Activated CD4-positive, alpha-beta memory T cell treated with anti-CD3 and anti-CD28 coated beads for 36 hours (primary cell): ENCODE results near the gene E2F4. TPM values are rescaled to one million over a fixed set of nuclear protein-coding genes. Genes with fewer than 3 reads are reported as not detected.

Experiments used
- CTCF ChIA-PET: fragments of 350-600 bp; sonication (Branson Sonifier 250); formaldehyde crosslinking; loops from one replicate; lab custom pipeline; 2021; ENCODE audit warnings: antibody characterized with exemption, inconsistent platforms; lab: Charles Lee
- POLR2A ChIA-PET: fragments of 350-600 bp; sonication (Branson Sonifier 250); formaldehyde crosslinking; loops from one replicate; lab custom pipeline; 2021; ENCODE audit warnings: antibody characterized with exemption; lab: Charles Lee
- DNase-seq: peaks from one replicate; pipeline ENCODE4 v3.0.0-alpha.2; 2020
- H3K27ac Mint-ChIP-seq: one replicate; pipeline ENCODE4 v1.8.0; 2021; ENCODE audit warnings: mixed read lengths
- H3K27me3 Mint-ChIP-seq: one replicate; pipeline ENCODE4 v1.8.0; 2021; ENCODE audit warnings: mixed read lengths
- H3K36me3 Mint-ChIP-seq: one replicate; pipeline ENCODE4 v1.8.0; 2021; ENCODE audit warnings: mixed read lengths
- H3K4me1 Mint-ChIP-seq: one replicate; pipeline ENCODE4 v1.8.0; 2021; ENCODE audit warnings: low read depth, mixed read lengths
- H3K4me3 Mint-ChIP-seq: one replicate; pipeline ENCODE4 v1.8.0; 2021; ENCODE audit warnings: mild to moderate bottlenecking, mixed read lengths
- H3K9me3 Mint-ChIP-seq: one replicate; pipeline ENCODE4 v1.8.0; 2021; ENCODE audit warnings: mixed read lengths
- intact Hi-C: fragments of 100-400 bp; cut with micrococcal nuclease; formaldehyde crosslinking; loops from one replicate; pipeline ENCODE4 v1.15.1; 2023
- total RNA-seq, 2 experiments: library from RNA; stranded (reverse); gene quantifications; one replicate each; pipeline ENCODE4 v1.2.3, GENCODE V29; 2021

The E2F4 gene
- total RNA-seq, 2 experiments from 2014 or later = 91.6 to 92.3 TPM

DNA sequence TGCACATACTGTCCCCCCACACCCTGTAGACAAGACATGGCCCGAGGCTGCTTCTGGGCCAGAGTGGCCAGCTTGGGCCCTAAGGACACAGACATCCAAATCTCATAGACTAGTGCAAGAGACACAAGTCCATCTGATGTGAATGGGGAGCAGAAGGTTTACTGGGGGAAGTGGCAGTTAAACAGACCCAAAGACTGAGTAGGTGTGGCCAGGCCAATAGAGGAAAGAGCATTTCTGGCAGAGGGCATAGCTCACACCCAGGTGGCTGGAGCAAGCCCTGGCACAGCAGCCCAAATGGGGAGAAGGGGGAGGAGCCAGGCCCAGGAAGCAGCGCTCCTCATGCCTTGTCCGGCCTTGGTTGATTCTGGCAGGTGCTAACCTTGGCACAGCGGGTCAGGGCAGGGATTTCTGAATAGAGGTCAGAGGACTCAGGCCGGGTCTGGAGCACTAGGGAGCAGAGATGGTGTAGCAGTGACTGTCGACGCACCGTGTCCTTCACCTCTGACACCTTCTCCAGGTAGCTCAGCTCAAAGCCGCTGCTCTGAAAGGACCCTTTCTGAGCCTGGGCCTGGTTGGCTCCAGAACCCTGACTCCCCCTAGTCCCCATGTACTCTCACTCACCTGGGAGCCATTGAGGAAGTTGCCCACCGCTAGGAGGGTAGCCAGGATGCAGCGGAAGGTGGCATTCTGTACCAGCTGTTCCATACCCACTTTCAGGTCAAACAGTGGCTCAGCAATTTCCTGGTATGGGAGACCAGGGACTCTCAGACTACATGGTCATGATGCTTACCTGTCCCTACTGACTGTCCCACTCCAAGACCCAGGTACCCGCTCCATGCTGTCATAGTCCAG is 39.1 kb downstream of the E2F4 start:
- Mint-ChIP-seq H3K4me3 (no peak overlapping the region), H3K9me3 (no peaks in the 10 kb centered on the region), H3K27ac (no peak overlapping the region), H3K27me3 (no peaks in the 10 kb centered on the region), H3K4me1 (peaks cover 20% of the 10 kb centered on the region), H3K36me3 (peaks cover 43% of the 10 kb centered on the region)
- ChIA-PET POLR2A (no interaction called here), CTCF (interaction anchor here (0.6 to 1.0 kb wide), 2 partner anchors 28 to 236 kb away, joined by 3 read pairs; no protein-coding TSS in a partner anchor)
- DNase-seq = no peak
- intact Hi-C loops = no loop called here

- CTCF ChIA-PET = interaction anchor here (0.8 kb wide), 1 partner anchor 35 kb away, joined by 3 read pairs; no protein-coding TSS in a partner anchor
- DNase-seq = no peak
- no peak overlapping the region for H3K4me3 Mint-ChIP-seq
- H3K36me3 Mint-ChIP-seq = peaks cover 51% of the 10 kb centered on the region
- H3K9me3 Mint-ChIP-seq = no peaks in the 10 kb centered on the region
- no peak overlapping the region for H3K27ac Mint-ChIP-seq
- H3K4me1 Mint-ChIP-seq = peaks cover 6% of the 10 kb centered on the region
- intact Hi-C loops = no loop called here
- POLR2A ChIA-PET = interaction anchor here (0.8 to 1.5 kb wide), 2 partner anchors 10 to 27 kb away, joined by 3 to 4 read pairs; no protein-coding TSS in a partner anchor
- H3K27me3 Mint-ChIP-seq = no peaks in the 10 kb centered on the region
These were observed 41.6 kb downstream of the E2F4 start for GRCh38 chr16:67233596-67233995.

DNA sequence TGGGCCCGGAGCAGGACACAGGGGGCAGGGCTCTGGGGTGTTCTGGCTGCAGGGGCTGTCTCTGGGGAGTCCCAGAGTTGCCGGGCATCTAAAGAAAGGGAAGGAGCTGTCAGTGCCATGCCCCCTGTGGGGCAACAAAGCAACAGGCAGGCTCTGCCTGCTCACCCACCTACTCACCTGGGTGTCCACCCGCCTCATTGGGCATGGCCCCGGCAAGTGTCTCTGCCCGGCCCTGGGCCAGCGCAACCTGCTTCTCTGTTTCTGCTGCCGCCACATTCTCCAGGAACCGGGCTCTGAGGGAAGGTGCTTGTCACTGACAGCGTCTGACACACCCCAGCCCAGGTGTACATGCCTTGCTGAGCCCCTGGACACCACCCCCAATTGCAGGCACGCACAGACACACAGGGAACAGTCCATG is 42.2 kb downstream of the E2F4 start:
- intact Hi-C loops = no loop called here
- no peak for DNase-seq
- Mint-ChIP-seq H3K4me1 (peaks cover 6% of the 10 kb centered on the region), H3K27me3 (no peaks in the 10 kb centered on the region), H3K4me3 (no peak overlapping the region), H3K27ac (no peak overlapping the region), H3K9me3 (no peaks in the 10 kb centered on the region), H3K36me3 (peaks cover 48% of the 10 kb centered on the region)
- POLR2A ChIA-PET = interaction anchor here (1.5 kb wide), 1 partner anchor 10 kb away, joined by 4 read pairs; no protein-coding TSS in a partner anchor
- CTCF ChIA-PET = interaction anchor here (0.8 kb wide), 1 partner anchor 36 kb away, joined by 3 read pairs; no protein-coding TSS in a partner anchor

GRCh38 chr16:67235816-67236562 is 44.0 kb downstream of the E2F4 start:
- intact Hi-C loops = loop anchor here (1.0 kb wide), 2 partner anchors 8 to 9 kb away; partner anchors contain the start of gene TMEM208
- peak; percentile 78 for DNase-seq
- H3K4me1 Mint-ChIP-seq = peaks cover 14% of the 10 kb centered on the region
- H3K27ac Mint-ChIP-seq = peak overlapping the region; percentile 98
- CTCF ChIA-PET = interaction anchor here (1.6 kb wide), 2 partner anchors 8 to 9 kb away, joined by 4 to 5 read pairs; partner anchors contain the start of gene TMEM208
- H3K27me3 Mint-ChIP-seq = no peaks in the 10 kb centered on the region
- H3K9me3 Mint-ChIP-seq = no peaks in the 10 kb centered on the region
- POLR2A ChIA-PET = interaction anchor here (0.5 to 1.9 kb wide), 5 partner anchors 9 to 61 kb away, joined by 3 to 10 read pairs (median 6); partner anchors contain the start of genes FHOD1 and TMEM208
- H3K4me3 Mint-ChIP-seq = peak overlapping the region; percentile 76
- peaks cover 43% of the 10 kb centered on the region for H3K36me3 Mint-ChIP-seq

DNA sequence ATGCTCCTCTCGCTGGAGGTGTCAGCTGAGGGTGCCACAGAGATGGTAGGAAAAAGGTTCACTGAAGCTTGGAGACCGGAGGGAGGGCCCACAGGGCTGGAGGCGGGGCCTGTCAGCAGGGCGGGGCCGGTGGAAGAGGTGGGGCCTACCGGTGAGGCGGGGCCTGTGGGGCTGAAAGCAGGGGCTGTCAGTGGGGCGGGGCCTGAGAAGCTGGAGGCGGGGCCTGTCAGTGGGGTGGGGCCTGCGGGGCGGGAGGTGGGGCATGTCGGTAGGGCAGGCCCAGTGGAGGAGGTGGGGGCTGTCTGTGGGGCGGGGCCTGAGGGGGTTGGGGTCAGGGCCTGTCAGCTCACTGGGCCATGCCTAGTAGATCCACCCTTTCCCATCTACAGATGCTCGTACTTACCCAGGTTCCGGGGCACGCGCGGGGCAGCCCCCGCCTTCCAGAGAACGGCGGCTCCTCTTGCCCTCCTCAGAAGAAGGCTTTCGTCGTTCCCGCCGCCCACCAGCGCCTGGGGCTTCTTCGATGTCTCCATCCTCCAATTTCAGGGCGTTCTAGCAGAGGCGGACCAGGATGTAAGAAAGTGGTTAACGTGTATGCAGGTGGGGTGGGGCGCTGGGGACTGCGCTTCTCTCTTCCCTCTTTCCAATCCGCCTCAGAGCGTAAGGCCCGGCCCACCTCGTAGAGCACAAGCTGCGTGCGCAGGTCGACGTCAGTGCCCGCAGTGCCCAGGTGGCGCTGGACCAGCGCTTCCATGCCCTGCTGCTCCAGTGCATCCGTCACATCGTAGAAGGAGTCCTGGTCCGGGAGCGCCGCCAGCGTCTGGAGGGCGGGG is 44.8 kb downstream of the E2F4 start:
- no peaks in the 10 kb centered on the region for H3K27me3 Mint-ChIP-seq
- no peaks in the 10 kb centered on the region for H3K9me3 Mint-ChIP-seq
- H3K4me3 Mint-ChIP-seq = peak overlapping the region; percentile 76
- peak; percentile 91 for DNase-seq
- intact Hi-C loops = loop anchor here (1.0 kb wide), 2 partner anchors 8 to 9 kb away; partner anchors contain the start of gene TMEM208
- CTCF ChIA-PET = interaction anchor here (1.6 to 1.8 kb wide), 4 partner anchors 8 to 10 kb away, joined by 4 to 5 read pairs (median 4); partner anchors contain the start of gene TMEM208
- POLR2A ChIA-PET = interaction anchor here (0.5 to 1.9 kb wide), 4 partner anchors 8 to 61 kb away, joined by 4 to 10 read pairs (median 7); partner anchors contain the start of genes FHOD1 and TMEM208
- peaks cover 36% of the 10 kb centered on the region for H3K36me3 Mint-ChIP-seq
- peaks cover 21% of the 10 kb centered on the region for H3K4me1 Mint-ChIP-seq
- H3K27ac Mint-ChIP-seq = peak overlapping the region; percentile 98

DNA sequence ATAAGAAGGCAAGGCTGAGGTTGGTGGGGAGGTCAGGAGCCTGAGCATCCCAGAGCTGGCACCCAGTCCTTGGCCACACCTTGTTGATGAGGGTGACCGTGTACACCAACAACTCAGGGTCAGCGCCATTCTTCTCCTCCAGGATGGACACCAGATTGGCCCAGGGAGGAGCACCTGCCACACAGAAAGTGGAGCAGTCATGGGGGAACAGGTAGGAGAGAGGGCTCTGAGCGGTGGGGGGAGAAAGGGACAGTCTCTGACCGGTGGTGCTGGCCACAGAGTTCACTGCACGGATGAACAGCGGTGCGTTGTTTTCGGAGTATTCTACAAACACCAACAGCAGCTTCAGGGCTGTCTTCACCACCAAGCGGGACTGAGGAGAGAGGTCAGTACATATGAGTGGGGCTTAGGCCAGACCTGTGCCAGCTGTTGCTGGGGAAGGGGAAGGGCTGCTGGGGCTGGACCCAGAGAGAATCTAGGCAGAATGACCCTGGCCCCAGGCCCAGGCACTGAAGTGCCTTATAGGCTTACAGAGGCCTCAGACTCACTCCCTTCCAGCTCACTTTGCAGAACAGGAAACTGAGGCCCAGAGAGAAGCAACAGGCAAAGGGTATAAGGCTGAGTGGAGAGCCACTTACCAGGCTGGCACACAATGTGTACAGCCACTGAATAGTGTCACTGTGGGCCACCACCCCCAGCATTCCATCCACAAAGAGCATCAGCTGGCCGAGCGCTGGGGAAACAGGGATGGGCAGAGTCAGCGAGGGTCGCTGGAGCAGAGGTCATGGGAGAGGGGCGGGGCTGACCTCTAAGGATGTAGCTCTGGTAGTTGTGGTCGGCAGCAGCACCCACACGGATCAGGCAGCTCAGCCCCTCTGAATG is 45.7 kb downstream of the E2F4 start:
- no peak for DNase-seq
- peak overlapping the region; percentile 21 for H3K27ac Mint-ChIP-seq
- peaks cover 26% of the 10 kb centered on the region for H3K4me1 Mint-ChIP-seq
- ChIA-PET POLR2A (interaction anchor here (1.3 kb wide), 1 partner anchor 11 kb away, joined by 4 read pairs; the partner anchor contains the start of gene TMEM208), CTCF (interaction anchor here (0.5 to 1.8 kb wide), 5 partner anchors 8 to 228 kb away, joined by 3 to 4 read pairs (median 3); partner anchors contain the start of genes TMEM208 and TPPP3)
- H3K4me3 Mint-ChIP-seq = no peak overlapping the region
- intact Hi-C loops = no loop called here
- H3K36me3 Mint-ChIP-seq = peaks cover 36% of the 10 kb centered on the region
- H3K9me3 Mint-ChIP-seq = no peaks in the 10 kb centered on the region
- no peaks in the 10 kb centered on the region for H3K27me3 Mint-ChIP-seq

DNA sequence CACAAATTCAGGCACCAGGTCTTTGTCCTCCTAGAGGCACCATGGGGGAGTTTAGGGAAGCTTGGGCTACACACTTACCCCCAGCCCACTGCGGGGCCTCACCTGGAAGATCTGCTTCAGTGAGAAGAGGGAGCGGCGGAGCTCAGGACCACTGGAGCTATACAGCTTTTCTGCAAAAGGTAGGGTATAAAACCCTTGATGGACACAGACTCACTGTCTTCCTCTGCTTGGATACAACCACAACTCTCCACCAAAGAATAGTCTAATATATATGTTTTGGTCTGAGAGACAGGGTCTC is 46.3 kb downstream of the E2F4 start:
- ChIA-PET CTCF (interaction anchor here (0.8 to 1.8 kb wide), 4 partner anchors 8 to 155 kb away, joined by 3 to 4 read pairs (median 4); partner anchors contain the start of genes TMEM208 and TPPP3), POLR2A (interaction anchor here (1.3 kb wide), 1 partner anchor 11 kb away, joined by 4 read pairs; the partner anchor contains the start of gene TMEM208)
- H3K4me1 Mint-ChIP-seq = peaks cover 27% of the 10 kb centered on the region
- no peak overlapping the region for H3K27ac Mint-ChIP-seq
- no peak overlapping the region for H3K4me3 Mint-ChIP-seq
- peaks cover 34% of the 10 kb centered on the region for H3K36me3 Mint-ChIP-seq
- H3K27me3 Mint-ChIP-seq = no peaks in the 10 kb centered on the region
- intact Hi-C loops = no loop called here
- DNase-seq = no peak
- no peaks in the 10 kb centered on the region for H3K9me3 Mint-ChIP-seq

- H3K4me1 Mint-ChIP-seq = peaks cover 34% of the 10 kb centered on the region
- intact Hi-C loops = no loop called here
- POLR2A ChIA-PET = no interaction called here
- H3K36me3 Mint-ChIP-seq = peaks cover 30% of the 10 kb centered on the region
- no peaks in the 10 kb centered on the region for H3K27me3 Mint-ChIP-seq
- no peaks in the 10 kb centered on the region for H3K9me3 Mint-ChIP-seq
- no peak for DNase-seq
- H3K4me3 Mint-ChIP-seq = no peak overlapping the region
- CTCF ChIA-PET = interaction anchor here (0.7 to 1.8 kb wide), 5 partner anchors 9 to 221 kb away, joined by 3 to 4 read pairs (median 3); partner anchors contain the start of genes FHOD1 and TMEM208
- H3K27ac Mint-ChIP-seq = no peak overlapping the region
These were observed 47.0 kb downstream of the E2F4 start for GRCh38 chr16:67238806-67239470.

DNA sequence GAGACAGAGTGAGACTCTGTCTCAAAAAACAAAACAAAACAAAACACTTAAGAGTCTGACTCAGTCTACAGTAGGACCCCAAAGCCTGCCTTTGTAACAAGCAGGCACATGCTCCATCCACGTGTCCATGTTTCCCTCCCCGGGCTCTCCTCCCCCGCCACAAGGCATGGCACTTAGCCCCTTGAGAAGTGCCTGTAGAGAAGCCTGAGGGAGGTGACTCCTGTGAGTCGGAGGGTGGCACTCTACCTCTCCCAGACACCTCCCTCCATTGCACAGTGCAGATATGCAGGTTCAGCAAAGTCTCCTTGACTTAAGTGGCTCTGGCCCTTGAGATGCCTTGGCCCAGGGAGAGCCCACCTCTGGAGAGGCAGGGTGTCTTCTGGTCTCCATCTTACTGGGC is 48.6 kb downstream of the E2F4 start:
- intact Hi-C loops = loop anchor here (10.0 kb wide), 1 partner anchor 424 kb away; the partner anchor contains the start of genes ACD, C16orf86, ENKD1 and PARD6A
- no peaks in the 10 kb centered on the region for H3K27me3 Mint-ChIP-seq
- POLR2A ChIA-PET = no interaction called here
- H3K27ac Mint-ChIP-seq = no peak overlapping the region
- DNase-seq = no peak
- CTCF ChIA-PET = interaction anchor here (1.3 kb wide), 1 partner anchor 13 kb away, joined by 3 read pairs; the partner anchor contains the start of gene TMEM208
- no peak overlapping the region for H3K4me3 Mint-ChIP-seq
- H3K9me3 Mint-ChIP-seq = no peaks in the 10 kb centered on the region
- H3K4me1 Mint-ChIP-seq = peaks cover 50% of the 10 kb centered on the region
- H3K36me3 Mint-ChIP-seq = peaks cover 29% of the 10 kb centered on the region
